ENCODE results near the gene HEATR9.

HEATR9 gene, protein sequence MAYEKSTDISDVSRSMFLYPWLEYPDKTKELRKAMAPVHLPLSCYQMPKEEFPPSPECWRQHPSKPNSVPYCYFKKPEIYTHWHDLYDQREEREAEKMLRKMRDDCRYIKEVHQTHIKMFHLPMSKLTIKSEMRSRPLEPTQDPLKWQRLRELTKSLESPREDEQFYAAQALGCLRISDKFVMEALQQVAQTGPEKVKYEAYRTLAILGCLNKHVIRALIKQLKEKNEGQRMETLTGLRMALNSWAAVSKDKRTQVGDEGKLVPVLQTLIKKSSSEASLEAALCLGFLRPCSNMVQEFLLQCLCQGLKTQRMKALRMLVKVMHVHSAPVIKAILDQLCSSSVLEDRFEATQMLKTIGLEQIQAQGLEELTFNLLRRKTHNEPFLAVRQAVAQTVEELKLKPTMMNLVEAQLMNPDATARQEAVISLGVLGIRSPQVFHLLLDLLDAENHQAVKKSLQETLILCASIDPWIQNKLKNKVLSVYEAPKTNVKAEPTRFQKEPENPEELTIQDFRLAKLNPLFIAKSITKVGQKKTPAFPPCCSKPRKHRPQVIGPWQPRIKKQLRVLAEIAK

DNA sequence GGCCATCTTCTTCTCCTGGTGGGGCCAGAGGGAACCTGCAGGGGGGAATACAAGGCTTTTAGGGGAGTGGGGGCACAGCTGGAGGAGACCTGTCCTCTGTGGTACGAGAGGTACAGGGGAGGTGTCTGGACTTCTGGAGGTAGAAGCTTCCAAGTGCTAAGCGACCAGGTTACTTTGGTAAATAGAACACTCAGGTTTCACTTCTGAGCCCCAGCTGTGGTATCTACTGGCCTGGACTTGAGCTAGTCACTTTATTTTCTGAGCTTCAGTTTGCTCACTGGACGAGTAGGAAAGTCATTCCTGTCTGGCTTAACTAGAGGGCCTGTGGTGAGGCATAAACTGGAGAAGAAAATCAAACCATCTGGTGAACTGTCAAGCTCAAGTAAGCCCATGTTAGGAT, at the start of gene HEATR9:
Gene HEATR9, minus strand, starts transcription at position 155 of the 400 bp plus-strand sequence. Its CDS starts 149 bp downstream, at position 6.
- DNase-seq: no peak
- TF ChIP-seq POLR2A (IDR thresholded peaks at IDR 0.05; ENCODE audit: low read length): no peak
- TF ChIP-seq GATA1 (IDR thresholded peaks at IDR 0.05; ENCODE audit: low read depth, low read length): no peak

DNA sequence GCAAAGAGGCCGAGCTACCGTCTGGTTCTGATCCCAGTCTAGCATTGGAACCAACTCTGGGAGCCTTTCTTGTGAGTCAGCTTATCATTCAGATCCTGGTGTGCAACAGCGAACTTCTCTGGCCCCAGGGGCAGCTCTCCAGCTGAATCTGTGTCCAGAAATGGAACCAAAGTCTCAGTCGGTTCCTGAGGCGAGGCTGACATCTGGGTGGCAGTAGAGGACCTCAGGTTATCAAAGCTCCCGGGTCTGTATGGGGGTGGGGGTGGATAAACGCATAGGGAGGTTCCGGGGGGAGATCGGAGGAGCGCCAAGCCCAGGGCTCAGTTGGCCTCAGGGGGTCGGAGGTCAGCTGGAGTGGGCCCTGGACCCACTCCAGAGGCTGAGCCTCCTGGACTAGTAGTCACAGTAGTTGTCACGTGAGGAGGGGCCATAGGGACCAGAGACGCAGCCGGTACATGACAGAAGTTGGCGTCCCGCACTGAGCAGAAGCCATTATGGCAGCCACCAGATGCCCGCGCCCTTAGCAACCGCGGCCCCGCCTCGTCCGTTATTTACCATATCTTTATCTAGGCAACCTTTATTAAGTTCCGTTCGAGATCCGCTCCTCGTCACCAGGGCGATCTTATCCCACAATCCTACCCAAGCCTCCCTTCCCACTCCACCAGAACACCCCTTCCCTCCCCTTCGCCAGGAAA, 49.0 kb upstream of the HEATR9 start:
- no peak for TF ChIP-seq POLR2A (IDR thresholded peaks at IDR 0.05; ENCODE audit: low read length)
- TF ChIP-seq GATA1 (IDR thresholded peaks at IDR 0.05; ENCODE audit: low read depth, low read length): no peak
- DNase-seq: no peak

DNA sequence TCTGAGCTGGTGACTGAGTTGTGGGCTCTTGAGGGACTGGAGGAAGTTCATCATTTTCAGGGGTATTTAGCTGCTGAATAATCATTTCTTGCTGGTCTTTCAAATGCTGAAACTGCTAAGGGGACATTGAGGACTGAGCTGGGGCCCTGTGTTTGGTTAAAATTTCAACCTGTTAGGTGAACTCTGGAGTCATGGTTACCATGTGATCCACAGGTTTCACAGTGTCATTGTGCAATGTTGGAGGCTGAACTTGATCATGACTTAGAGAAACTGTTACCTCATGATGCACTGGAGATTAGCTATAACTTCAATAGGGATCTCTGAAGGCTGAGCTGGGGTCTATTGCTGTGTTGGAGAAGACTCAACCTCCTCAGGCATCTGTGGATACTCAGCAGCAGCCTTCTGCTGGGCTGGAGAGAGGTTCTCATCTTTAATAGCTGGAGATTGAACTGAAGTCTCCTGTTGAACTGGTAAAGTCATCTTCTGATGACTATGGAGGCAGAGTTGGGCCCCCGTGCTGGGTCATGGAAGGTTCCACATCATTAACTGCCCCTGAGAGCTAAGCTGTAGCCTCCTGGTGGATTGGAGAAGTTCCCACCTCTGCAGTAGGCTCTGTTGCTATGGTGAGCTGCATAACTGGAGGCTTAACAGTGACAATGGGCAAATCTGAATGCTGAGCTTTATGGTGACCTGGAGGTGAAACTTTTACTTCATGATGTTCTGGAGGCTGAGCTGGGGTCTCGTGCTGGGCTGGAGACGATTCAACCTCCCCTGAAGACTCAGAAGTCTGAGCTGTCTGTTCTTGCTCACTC, 46.7 kb upstream of the HEATR9 start:
- no peak for DNase-seq
- TF ChIP-seq GATA1 (IDR thresholded peaks at IDR 0.05; ENCODE audit: low read depth, low read length): no peak
- no peak for TF ChIP-seq POLR2A (IDR thresholded peaks at IDR 0.05; ENCODE audit: low read length)

DNA sequence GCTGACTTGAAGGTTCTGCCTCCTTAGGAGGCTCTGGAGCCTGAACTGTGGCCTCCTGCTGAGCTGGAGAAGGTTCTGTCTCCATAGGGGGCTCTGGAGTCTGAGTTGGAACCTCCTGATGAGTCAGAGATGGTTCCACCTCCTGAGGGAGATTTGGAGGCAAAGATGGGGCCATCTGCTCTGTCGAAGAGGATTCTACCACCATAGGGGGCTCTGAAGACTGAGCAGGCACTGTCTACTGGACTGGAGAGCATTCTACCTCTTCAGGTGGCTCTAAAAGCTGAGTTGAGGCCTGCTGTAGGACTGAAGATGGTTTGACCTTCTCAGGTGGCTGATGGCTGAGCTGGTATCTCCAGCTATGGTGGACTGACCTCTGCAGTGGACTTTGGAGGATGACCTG, 45.7 kb upstream of the HEATR9 start:
- DNase-seq: no peak
- no peak for TF ChIP-seq POLR2A (IDR thresholded peaks at IDR 0.05; ENCODE audit: low read length)
- no peak for TF ChIP-seq GATA1 (IDR thresholded peaks at IDR 0.05; ENCODE audit: low read depth, low read length)

DNA sequence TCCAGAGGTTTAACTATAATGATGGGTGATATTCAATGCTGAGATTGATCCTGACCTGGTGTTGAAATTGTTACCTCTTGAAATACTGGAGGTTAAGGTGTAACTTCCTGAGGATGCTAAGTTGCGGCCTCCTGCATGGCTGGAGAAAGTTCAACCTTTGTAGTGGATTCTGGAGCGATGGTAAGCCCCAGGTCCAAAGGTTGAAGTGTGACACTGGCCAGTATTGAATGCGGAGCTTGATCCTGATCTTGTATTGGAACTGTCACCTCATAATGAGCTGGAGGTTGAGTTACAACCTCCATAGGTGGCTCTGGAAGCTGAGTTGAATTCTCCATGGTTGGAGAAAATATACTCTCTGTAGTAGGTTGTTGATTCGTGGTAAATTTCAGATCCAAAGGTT, 44.9 kb upstream of the HEATR9 start:
- no peak for DNase-seq
- TF ChIP-seq POLR2A (IDR thresholded peaks at IDR 0.05; ENCODE audit: low read length): no peak
- no peak for TF ChIP-seq GATA1 (IDR thresholded peaks at IDR 0.05; ENCODE audit: low read depth, low read length)

DNA sequence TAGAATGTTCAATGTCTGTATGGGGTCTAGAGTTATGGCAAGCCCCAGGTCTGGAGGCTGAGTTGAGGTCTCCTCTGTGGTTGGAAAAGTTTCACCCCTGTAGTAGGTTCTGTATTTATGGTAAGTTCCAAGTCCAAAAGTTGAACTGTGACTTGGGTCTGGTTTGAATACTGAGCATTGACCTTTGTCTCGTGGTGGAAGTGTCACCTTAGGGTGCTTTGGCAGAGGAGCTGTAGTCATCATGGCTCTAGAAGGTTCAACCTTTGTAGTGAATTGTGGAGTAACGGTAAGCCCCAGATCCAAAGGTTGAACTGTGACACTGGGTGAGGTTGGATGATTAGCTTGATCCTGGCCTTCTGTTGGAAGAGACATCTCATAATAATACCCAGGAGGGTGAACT, 44.3 kb upstream of the HEATR9 start:
- TF ChIP-seq POLR2A (IDR thresholded peaks at IDR 0.05; ENCODE audit: low read length) (no peak), GATA1 (IDR thresholded peaks at IDR 0.05; ENCODE audit: low read depth, low read length) (no peak)
- DNase-seq: no peak

DNA sequence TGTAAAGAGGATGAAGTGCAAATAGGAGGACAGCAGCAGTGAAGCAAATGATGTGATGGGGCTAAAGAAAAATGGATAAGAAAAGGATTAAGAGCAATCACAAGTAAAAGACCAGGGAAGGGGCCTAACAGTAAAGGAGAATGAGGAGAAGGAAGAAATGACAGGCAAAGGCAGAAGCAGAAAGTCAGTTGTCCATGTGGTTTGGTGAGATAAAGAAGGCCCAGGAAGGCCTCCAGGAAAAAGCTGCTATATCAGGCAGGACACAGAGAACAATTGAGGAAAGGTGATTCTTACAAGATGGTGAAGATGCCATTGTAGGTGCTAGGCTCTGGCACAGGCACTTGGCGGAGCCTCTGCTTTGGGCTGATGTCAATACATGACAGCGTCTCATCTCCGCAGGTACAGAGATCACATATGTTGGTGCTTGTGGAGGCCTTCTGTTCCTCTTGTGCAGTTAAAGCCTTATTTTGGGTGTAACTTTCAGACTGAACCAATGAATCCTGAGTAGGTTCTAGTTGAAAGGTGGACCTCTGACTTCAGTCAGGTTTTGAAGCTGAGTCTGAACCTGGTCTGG, 43.7 kb upstream of the HEATR9 start:
- peak in 1 of 2 experiments; percentile 29 for DNase-seq
- TF ChIP-seq POLR2A (IDR thresholded peaks at IDR 0.05; ENCODE audit: low read length) (no peak), GATA1 (IDR thresholded peaks at IDR 0.05; ENCODE audit: low read depth, low read length) (no peak)

DNA sequence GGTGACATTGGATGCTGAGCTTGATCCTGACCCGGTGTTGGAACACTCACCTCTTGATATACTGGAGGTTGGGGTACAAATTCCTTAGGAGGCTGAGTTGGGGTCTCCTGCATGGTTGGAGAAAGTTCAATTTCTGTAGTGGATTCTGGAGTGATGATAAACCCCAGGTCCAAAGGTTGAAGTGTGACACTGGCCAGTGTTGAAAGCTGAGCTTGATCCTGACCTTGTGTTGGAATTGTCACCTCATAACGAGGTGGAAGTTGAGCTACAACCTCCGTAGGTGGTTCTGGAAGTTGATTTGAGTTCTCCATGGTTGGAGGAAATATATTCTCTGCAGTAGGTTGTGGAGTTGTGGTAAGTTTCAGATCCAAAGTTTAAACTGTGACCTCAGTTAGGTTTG, 40.7 kb upstream of the HEATR9 start:
- no peak for DNase-seq
- TF ChIP-seq POLR2A (IDR thresholded peaks at IDR 0.05; ENCODE audit: low read length) (no peak), GATA1 (IDR thresholded peaks at IDR 0.05; ENCODE audit: low read depth, low read length) (no peak)

DNA sequence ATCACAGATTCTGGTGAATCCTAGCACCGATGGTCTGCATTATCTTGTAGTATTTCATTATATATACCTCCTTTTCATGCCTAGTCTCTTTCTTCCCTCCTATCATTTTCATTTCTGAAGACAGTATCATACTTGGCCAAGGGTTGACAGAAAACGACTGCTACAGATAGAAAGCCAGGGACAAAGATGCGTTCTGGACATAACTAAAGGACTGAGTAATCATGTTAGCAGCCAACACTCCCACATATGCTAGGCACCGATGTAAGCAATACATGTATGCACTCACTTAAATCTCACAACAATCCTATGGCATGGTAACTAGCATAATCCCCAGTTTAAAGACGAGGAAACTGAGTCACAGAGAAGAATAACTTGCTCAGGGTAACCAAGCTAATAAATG, 39.0 kb upstream of the HEATR9 start:
- TF ChIP-seq GATA1 (IDR thresholded peaks at IDR 0.05; ENCODE audit: low read depth, low read length): no peak
- no peak for TF ChIP-seq POLR2A (IDR thresholded peaks at IDR 0.05; ENCODE audit: low read length)
- DNase-seq: no peak

DNA sequence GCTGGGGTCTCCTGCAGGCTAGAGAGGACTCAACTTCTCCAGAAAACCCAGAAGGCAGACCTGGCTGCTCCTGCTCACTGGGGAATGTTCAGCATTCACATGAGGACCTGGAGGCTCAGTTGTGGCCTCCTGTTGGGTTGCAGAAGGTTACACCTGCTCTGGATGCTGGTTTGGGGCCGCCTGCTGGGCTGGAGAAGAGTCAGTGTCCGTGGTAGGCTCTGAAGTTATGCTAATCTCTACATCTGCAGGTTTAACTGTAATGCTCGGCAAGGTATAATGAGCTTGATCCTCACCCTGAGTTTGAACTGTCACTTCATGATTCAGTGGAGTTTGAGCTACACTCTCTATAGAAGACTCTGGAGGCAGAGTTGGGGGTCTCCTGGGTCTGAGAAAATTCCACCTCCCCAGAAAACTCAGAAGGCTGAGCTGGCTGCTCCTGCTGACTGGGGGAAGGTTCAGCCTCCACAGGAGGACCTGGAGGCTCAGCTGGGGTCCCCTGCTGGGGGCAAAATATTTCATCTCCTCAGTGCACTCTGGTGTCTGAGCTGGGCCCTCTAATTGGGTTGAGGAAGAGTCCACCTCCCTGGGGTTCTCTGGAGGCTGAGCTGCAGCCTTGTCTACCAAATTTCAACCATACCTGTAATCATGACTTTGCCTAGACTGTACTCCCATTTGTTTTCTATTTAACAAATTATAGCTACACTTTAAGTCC, 38.4 kb upstream of the HEATR9 start:
- TF ChIP-seq GATA1 (IDR thresholded peaks at IDR 0.05; ENCODE audit: low read depth, low read length): no peak
- no peak for TF ChIP-seq POLR2A (IDR thresholded peaks at IDR 0.05; ENCODE audit: low read length)
- DNase-seq: no peak

DNA sequence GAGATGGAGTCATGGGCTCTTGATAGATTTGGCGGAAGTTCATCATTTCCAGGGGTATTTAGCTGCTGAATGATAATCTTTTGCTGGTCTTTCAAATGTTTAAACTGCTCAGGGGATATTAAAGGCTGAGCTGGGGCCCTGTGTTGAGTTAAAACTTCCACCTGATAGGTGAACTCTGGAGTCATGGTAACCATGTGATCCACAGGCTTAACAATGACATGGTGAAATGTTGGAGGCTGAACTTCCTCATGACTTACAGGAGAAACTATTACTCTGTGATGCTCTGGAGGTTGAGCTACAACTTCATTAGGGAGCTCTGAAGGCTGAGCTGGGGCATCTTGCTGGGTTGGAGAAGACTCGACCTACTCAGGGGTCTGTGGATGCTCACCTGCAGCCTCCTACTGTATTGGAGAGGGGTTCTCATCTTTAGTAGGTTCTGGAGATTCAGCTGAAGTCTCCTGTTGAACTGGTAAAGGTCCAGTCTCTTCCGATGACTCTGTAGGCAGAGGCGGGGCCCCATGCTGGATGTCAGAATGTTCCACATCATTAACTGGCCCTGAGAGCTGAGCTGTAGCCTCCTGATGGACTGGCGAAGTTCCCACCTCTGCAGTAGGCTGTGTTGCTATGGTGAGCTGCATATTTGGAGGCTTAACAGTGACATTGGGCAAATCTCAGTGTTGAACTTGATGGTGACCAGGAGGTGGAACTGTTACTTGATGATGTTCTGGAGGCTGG, 37.7 kb upstream of the HEATR9 start:
- no peak for TF ChIP-seq GATA1 (IDR thresholded peaks at IDR 0.05; ENCODE audit: low read depth, low read length)
- no peak for TF ChIP-seq POLR2A (IDR thresholded peaks at IDR 0.05; ENCODE audit: low read length)
- no peak for DNase-seq

DNA sequence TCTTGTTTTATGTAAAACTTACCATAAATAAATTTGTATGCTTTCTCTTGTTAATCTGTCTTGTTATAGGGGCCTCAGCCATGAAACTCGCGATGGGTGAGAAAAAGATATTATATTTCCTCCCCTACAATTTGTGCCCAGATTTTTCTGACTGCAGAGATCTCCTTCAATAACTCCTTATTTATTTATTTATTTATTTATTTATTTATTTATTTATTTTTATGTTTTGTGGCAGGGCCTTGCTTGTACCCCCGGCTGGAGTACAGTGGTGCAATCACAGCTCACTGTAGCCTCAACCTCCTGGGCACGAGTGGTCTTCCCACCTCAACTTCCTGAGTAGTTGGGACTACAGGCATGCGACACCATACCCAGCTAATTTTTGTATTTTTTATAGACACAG, 34.8 kb upstream of the HEATR9 start:
- no peak for DNase-seq

More for the DNA sequence above, 34.8 kb upstream of the HEATR9 start:
- TF ChIP-seq GATA1 (IDR thresholded peaks at IDR 0.05; ENCODE audit: low read depth, low read length) (no peak), POLR2A (IDR thresholded peaks at IDR 0.05; ENCODE audit: low read length) (no peak)

All from erythroblast (primary cell).